ENCODE data around the gene GPI.

GPI gene

DNA sequence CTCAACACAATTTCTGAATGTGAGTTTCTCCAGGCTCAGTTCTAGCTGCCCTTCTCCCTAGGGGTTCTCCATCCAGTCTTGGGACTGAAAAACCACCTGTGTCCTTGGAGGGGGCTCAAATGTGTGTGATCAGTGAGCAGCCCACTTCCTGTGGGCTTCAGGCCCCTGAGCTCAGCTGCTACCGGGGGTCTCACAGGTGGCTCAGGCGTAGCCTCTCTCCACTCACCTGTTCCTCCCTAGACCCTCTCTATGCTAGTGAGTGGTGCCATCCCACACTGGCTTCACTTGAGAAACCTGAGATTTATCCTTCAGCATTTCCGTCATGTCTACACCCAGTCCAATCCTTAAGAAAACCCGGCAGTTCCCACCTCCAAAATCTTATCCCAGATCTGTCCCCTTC, 39.8 kb upstream of the GPI start:
- ATAC-seq, result no peak
- TF ChIP-seq ISL1 (CRISPR knock-in tag; IDR thresholded peaks at IDR 0.05), result no peak
- TF ChIP-seq TCF4 (CRISPR knock-in tag; IDR thresholded peaks at IDR 0.05; ENCODE audit: borderline replicate concordance), result no peak
- no peak for TF ChIP-seq CSDC2 (CRISPR knock-in tag; IDR thresholded peaks at IDR 0.05)
- TF ChIP-seq, protein P1, sequence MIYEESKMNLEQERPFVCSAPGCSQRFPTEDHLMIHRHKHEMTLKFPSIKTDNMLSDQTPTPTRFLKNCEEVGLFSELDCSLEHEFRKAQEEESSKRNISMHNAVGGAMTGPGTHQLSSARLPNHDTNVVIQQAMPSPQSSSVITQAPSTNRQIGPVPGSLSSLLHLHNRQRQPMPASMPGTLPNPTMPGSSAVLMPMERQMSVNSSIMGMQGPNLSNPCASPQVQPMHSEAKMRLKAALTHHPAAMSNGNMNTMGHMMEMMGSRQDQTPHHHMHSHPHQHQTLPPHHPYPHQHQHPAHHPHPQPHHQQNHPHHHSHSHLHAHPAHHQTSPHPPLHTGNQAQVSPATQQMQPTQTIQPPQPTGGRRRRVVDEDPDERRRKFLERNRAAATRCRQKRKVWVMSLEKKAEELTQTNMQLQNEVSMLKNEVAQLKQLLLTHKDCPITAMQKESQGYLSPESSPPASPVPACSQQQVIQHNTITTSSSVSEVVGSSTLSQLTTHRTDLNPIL (CRISPR knock-in tag; IDR thresholded peaks at IDR 0.05; ENCODE audit: low read depth), result no peak
- no peak for TF ChIP-seq OSR1 (CRISPR knock-in tag; IDR thresholded peaks at IDR 0.05)
- TF ChIP-seq ZNF70 (CRISPR knock-in tag; IDR thresholded peaks at IDR 0.05), result no peak
- TF ChIP-seq BACH2 (CRISPR knock-in tag; IDR thresholded peaks at IDR 0.05; ENCODE audit: borderline replicate concordance), result no peak
- TF ChIP-seq ZNF565 (CRISPR knock-in tag; conservative IDR thresholded peaks at IDR 0.05; ENCODE audit: low read depth), result no peak
- TF ChIP-seq ZNF8 (CRISPR knock-in tag; IDR thresholded peaks at IDR 0.05), result no peak
- TF ChIP-seq PPARA (CRISPR knock-in tag; IDR thresholded peaks at IDR 0.05; ENCODE audit: borderline replicate concordance), result no peak
- TF ChIP-seq TOX (CRISPR knock-in tag; IDR thresholded peaks at IDR 0.05; ENCODE audit: borderline replicate concordance), result no peak
- TF ChIP-seq SNAI2 (CRISPR knock-in tag; IDR thresholded peaks at IDR 0.05), result no peak
- no peak for TF ChIP-seq GLIS3 (CRISPR knock-in tag; IDR thresholded peaks at IDR 0.05)
- no peak for TF ChIP-seq ZC3H10 (CRISPR knock-in tag; IDR thresholded peaks at IDR 0.05)
- no peak for TF ChIP-seq ZFP3 (CRISPR knock-in tag; IDR thresholded peaks at IDR 0.05)
- TF ChIP-seq, protein P2, sequence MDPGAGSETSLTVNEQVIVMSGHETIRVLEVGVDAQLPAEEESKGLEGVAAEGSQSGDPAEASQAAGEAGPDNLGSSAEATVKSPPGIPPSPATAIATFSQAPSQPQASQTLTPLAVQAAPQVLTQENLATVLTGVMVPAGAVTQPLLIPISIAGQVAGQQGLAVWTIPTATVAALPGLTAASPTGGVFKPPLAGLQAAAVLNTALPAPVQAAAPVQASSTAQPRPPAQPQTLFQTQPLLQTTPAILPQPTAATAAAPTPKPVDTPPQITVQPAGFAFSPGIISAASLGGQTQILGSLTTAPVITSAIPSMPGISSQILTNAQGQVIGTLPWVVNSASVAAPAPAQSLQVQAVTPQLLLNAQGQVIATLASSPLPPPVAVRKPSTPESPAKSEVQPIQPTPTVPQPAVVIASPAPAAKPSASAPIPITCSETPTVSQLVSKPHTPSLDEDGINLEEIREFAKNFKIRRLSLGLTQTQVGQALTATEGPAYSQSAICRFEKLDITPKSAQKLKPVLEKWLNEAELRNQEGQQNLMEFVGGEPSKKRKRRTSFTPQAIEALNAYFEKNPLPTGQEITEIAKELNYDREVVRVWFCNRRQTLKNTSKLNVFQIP (CRISPR knock-in tag; IDR thresholded peaks at IDR 0.05; ENCODE audit: borderline replicate concordance, low read depth), result no peak

DNA sequence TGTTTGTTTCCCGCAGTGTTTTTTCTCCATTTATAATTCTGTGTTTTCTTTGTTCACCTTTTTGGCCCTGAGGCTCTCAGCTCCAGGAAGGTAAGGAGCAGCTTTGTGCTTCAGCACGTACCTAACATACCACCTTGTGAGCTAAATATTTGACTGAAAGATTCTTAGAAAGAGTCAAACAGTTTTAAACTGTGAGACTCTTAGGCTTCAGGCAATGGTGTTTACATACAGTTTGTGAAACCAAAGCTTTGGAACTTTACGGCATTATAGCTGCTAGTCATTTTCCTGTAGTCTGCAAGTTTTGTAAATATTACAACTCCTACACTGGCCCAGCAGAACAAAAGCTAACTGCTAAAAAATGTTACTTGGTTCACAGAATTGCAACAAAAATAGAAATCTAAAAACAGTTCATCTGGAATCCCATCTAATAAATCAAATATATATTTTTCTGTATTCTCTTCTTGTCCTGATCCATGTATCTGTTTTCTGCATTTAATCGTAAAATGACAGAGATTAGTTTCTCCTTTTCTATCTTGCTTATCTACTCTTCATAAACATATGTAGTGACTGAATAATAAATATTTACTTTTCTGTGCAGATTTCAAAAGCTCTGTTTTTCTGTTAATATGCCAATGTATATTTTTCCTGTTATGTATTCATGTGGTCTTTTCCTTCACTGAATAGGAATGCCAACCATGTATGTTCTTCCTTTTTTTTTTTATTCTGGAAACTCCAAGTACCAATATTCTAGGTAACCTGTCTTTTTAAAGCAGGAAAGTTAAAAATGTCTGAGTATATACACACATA, 38.8 kb upstream of the GPI start:
- TF ChIP-seq PPARA (CRISPR knock-in tag; IDR thresholded peaks at IDR 0.05; ENCODE audit: borderline replicate concordance) (no peak), ZFP3 (CRISPR knock-in tag; IDR thresholded peaks at IDR 0.05) (no peak), TCF4 (CRISPR knock-in tag; IDR thresholded peaks at IDR 0.05; ENCODE audit: borderline replicate concordance) (no peak), ZC3H10 (CRISPR knock-in tag; IDR thresholded peaks at IDR 0.05) (no peak)
- no peak for ATAC-seq

DNA sequence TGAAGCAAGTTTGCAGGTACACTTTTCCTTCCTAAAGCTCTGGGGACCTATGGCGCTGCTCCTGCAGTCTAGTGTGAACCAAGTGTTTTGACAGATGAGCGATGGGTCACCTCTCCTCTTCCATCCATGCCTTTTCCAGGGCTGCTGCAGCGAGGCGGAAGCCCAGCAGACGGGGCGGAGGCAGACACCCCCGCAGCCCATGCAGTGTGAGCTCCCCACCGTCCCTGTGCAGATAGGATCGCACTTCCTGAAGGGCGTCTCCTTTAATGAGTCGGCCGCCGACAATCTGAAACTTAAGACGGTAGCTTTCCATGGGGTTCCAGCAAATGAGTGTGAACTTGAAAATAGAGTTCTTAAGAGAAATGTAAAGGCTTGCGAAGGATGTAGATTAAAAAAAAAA, 37.1 kb upstream of the GPI start:
- TF ChIP-seq, protein P2 (CRISPR knock-in tag; IDR thresholded peaks at IDR 0.05; ENCODE audit: borderline replicate concordance, low read depth), result no peak
- TF ChIP-seq OSR1 (CRISPR knock-in tag; IDR thresholded peaks at IDR 0.05) (no peak), ESRRG (CRISPR knock-in tag; IDR thresholded peaks at IDR 0.05) (no peak), PPARA (CRISPR knock-in tag; IDR thresholded peaks at IDR 0.05; ENCODE audit: borderline replicate concordance) (no peak), RARB (CRISPR knock-in tag; IDR thresholded peaks at IDR 0.05) (no peak), ZFP3 (CRISPR knock-in tag; IDR thresholded peaks at IDR 0.05) (no peak)
- ATAC-seq, result no peak

DNA sequence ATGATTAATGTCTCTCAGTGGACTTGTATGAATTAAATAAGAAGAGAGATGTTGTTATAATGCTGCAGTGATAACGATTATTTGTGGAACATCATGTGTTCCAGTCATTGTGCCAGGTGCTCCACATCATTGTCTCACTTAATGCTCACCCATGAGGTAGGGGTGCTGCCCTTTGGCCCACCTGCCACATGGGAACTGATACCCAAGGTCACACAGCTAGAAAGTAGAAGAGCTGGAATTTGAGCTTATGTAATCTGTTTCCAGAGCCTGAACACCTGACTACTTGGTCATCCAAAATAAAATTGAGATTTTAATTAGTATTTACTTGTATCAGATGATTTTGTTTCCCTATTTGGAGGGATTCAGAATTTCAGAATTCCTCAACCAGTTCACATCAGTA, 36.0 kb upstream of the GPI start:
- ATAC-seq, result no peak
- TF ChIP-seq ZFP30 (CRISPR knock-in tag; IDR thresholded peaks at IDR 0.05), result no peak
- TF ChIP-seq, protein P3, sequence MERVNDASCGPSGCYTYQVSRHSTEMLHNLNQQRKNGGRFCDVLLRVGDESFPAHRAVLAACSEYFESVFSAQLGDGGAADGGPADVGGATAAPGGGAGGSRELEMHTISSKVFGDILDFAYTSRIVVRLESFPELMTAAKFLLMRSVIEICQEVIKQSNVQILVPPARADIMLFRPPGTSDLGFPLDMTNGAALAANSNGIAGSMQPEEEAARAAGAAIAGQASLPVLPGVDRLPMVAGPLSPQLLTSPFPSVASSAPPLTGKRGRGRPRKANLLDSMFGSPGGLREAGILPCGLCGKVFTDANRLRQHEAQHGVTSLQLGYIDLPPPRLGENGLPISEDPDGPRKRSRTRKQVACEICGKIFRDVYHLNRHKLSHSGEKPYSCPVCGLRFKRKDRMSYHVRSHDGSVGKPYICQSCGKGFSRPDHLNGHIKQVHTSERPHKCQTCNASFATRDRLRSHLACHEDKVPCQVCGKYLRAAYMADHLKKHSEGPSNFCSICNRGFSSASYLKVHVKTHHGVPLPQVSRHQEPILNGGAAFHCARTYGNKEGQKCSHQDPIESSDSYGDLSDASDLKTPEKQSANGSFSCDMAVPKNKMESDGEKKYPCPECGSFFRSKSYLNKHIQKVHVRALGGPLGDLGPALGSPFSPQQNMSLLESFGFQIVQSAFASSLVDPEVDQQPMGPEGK (CRISPR knock-in tag; IDR thresholded peaks at IDR 0.05; ENCODE audit: borderline replicate concordance), result no peak
- no peak for TF ChIP-seq OSR1 (CRISPR knock-in tag; IDR thresholded peaks at IDR 0.05)
- TF ChIP-seq, protein P4, sequence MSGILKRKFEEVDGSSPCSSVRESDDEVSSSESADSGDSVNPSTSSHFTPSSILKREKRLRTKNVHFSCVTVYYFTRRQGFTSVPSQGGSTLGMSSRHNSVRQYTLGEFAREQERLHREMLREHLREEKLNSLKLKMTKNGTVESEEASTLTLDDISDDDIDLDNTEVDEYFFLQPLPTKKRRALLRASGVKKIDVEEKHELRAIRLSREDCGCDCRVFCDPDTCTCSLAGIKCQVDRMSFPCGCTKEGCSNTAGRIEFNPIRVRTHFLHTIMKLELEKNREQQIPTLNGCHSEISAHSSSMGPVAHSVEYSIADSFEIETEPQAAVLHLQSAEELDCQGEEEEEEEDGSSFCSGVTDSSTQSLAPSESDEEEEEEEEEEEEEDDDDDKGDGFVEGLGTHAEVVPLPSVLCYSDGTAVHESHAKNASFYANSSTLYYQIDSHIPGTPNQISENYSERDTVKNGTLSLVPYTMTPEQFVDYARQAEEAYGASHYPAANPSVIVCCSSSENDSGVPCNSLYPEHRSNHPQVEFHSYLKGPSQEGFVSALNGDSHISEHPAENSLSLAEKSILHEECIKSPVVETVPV (CRISPR knock-in tag; IDR thresholded peaks at IDR 0.05), result no peak
- no peak for TF ChIP-seq ARNTL (CRISPR knock-in tag; IDR thresholded peaks at IDR 0.05; ENCODE audit: borderline replicate concordance, low read depth)
- TF ChIP-seq ZNF8 (CRISPR knock-in tag; IDR thresholded peaks at IDR 0.05), result no peak
- no peak for TF ChIP-seq ZNF70 (CRISPR knock-in tag; IDR thresholded peaks at IDR 0.05)
- no peak for TF ChIP-seq ZFP3 (CRISPR knock-in tag; IDR thresholded peaks at IDR 0.05)
- no peak for TF ChIP-seq BACH2 (CRISPR knock-in tag; IDR thresholded peaks at IDR 0.05; ENCODE audit: borderline replicate concordance)
- no peak for TF ChIP-seq ISL1 (CRISPR knock-in tag; IDR thresholded peaks at IDR 0.05)

All from SK-N-SH treated with all-trans-retinoic acid at 6 μM for 48 hours (cell line).